ENCODE measurements around the gene DIS3. TPM values are rescaled to one million over a fixed set of nuclear protein-coding genes. Genes with fewer than 3 reads are reported as not detected.

Gene DIS3
- total and polyA plus RNA-seq, 10 of the 15 experiments (the other 5 are each of a cell fraction or from before 2014, with no cell fraction given) = 10.8 to 65.3 (median 39.2) TPM

DNA sequence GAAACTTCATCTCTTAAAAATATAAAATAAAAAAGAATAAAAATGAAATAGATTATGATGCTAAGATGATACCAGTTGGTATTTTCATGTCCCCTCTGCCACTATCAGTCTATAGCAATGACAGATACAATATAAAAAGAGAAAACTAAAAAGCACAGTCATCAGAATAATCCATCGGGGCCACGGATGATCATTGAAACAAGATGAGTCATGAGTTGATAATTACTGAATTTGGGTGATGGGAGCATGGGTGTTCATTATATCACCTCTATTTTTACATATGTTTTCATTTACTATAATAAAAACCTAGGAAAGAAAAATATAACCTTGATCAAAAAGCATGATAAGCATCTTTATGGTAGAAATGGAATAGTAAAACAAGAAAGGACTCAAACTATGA is 41.4 kb upstream of the DIS3 start:
- H4K20me1 ChIP-seq (ENCODE audit: control insufficient read depth, insufficient read depth) = no peaks in the 10 kb centered on the region
- no TSS peak for BruUV-seq (replicated peaks)
- no peak overlapping the region for H3K27ac ChIP-seq (ENCODE audit: control insufficient read depth, insufficient read depth)
- POLR2A ChIA-PET = no interaction called here
- no peak for ATAC-seq
- no peak for FAIRE-seq
- SMC1A ChIA-PET (ENCODE audit: uncharacterized antibody, unreplicated experiment) = no interaction called here
- H3K27me3 ChIP-seq (replicated peaks in 1 of 2; ENCODE audit: control insufficient read depth in 2 of 2, insufficient read depth in 2 of 2, low read length in 1 of 2) = no peaks in the 10 kb centered on the region
- H2AFZ ChIP-seq (ENCODE audit: control insufficient read depth, low read depth, low read length) = no peak overlapping the region
- H3K9ac ChIP-seq (ENCODE audit: control insufficient read depth, insufficient read depth, low read length) = no peak overlapping the region
- CTCF ChIA-PET = interaction anchor here (1.1 to 1.3 kb wide), 2 partner anchors 13 to 17 kb away, joined by 3 read pairs; no protein-coding TSS in a partner anchor
- no peak overlapping the region for H3K4me2 ChIP-seq (ENCODE audit: control insufficient read depth, insufficient read depth)
- intact Hi-C loops (cut with micrococcal nuclease; ENCODE audit: unreplicated experiment) (no loop called here), in situ Hi-C loops (cut with MboI) (loop anchor here (25.0 kb wide), 1 partner anchor 589 kb away; no protein-coding TSS in a partner anchor)
- H3K36me3 ChIP-seq (ENCODE audit: control insufficient read depth in 2 of 2, insufficient read depth in 2 of 2, low read length in 1 of 2) = peaks cover 0 to 5% of the 10 kb centered on the region in 2 experiments; a peak in 3 of 4 replicates
- RAD21 ChIA-PET (ENCODE audit: unreplicated experiment) = no interaction called here
- WGBS (ENCODE audit: insufficient coverage, insufficient replicate concordance, low lambda C conversion rate, missing lambda C conversion rate) = 100% methylated on average over 2 of the region's 2 CpGs
- no peaks in the 10 kb centered on the region for H3K9me3 ChIP-seq (replicated peaks; ENCODE audit: control insufficient read depth, insufficient read depth, low read length)
- H3K79me2 ChIP-seq (ENCODE audit: control insufficient read depth, insufficient read depth, low read length) = no peaks in the 10 kb centered on the region
- DNase-seq (ENCODE audit: low read depth, low spot score) = no peak
- no peak overlapping the region for H3K4me3 ChIP-seq
- no peaks in the 10 kb centered on the region for H3K4me1 ChIP-seq (ENCODE audit: control insufficient read depth, insufficient read depth, low read length)
- TF ChIP-seq CREM (IDR thresholded peaks at IDR 0.05; ENCODE audit: low read depth) = no peak
- no peak for TF ChIP-seq YBX1 (IDR thresholded peaks at IDR 0.05)
- TF ChIP-seq BHLHE40 (IDR thresholded peaks at IDR 0.05; ENCODE audit: borderline replicate concordance in 1 of 2, low read depth in 2 of 2, low read length in 1 of 2) = no peak
- TF ChIP-seq, protein P1, sequence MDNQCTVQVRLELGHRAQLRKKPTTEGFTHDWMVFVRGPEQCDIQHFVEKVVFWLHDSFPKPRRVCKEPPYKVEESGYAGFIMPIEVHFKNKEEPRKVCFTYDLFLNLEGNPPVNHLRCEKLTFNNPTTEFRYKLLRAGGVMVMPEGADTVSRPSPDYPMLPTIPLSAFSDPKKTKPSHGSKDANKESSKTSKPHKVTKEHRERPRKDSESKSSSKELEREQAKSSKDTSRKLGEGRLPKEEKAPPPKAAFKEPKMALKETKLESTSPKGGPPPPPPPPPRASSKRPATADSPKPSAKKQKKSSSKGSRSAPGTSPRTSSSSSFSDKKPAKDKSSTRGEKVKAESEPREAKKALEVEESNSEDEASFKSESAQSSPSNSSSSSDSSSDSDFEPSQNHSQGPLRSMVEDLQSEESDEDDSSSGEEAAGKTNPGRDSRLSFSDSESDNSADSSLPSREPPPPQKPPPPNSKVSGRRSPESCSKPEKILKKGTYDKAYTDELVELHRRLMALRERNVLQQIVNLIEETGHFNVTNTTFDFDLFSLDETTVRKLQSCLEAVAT (IDR thresholded peaks at IDR 0.05) = no peak
- no peak for TF ChIP-seq TCF3 (IDR thresholded peaks at IDR 0.05; ENCODE audit: borderline replicate concordance, insufficient read depth, low read depth, low read length)
- TF ChIP-seq HDAC2 (IDR thresholded peaks at IDR 0.05) = no peak
- no peak for TF ChIP-seq MEF2B (IDR thresholded peaks at IDR 0.05; ENCODE audit: partially characterized antibody, poor library complexity, severe bottlenecking)
- TF ChIP-seq GABPA (IDR thresholded peaks at IDR 0.05; ENCODE audit: low read depth) = no peak
- TF ChIP-seq, protein P2, sequence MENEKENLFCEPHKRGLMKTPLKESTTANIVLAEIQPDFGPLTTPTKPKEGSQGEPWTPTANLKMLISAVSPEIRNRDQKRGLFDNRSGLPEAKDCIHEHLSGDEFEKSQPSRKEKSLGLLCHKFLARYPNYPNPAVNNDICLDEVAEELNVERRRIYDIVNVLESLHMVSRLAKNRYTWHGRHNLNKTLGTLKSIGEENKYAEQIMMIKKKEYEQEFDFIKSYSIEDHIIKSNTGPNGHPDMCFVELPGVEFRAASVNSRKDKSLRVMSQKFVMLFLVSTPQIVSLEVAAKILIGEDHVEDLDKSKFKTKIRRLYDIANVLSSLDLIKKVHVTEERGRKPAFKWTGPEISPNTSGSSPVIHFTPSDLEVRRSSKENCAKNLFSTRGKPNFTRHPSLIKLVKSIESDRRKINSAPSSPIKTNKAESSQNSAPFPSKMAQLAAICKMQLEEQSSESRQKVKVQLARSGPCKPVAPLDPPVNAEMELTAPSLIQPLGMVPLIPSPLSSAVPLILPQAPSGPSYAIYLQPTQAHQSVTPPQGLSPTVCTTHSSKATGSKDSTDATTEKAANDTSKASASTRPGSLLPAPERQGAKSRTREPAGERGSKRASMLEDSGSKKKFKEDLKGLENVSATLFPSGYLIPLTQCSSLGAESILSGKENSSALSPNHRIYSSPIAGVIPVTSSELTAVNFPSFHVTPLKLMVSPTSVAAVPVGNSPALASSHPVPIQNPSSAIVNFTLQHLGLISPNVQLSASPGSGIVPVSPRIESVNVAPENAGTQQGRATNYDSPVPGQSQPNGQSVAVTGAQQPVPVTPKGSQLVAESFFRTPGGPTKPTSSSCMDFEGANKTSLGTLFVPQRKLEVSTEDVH (IDR thresholded peaks at IDR 0.05; ENCODE audit: low read depth, partially characterized antibody) = no peak
- TF ChIP-seq RAD21 (IDR thresholded peaks at IDR 0.05; ENCODE audit: insufficient read depth, low read depth, low read length) = no peak
- TF ChIP-seq, protein P3, sequence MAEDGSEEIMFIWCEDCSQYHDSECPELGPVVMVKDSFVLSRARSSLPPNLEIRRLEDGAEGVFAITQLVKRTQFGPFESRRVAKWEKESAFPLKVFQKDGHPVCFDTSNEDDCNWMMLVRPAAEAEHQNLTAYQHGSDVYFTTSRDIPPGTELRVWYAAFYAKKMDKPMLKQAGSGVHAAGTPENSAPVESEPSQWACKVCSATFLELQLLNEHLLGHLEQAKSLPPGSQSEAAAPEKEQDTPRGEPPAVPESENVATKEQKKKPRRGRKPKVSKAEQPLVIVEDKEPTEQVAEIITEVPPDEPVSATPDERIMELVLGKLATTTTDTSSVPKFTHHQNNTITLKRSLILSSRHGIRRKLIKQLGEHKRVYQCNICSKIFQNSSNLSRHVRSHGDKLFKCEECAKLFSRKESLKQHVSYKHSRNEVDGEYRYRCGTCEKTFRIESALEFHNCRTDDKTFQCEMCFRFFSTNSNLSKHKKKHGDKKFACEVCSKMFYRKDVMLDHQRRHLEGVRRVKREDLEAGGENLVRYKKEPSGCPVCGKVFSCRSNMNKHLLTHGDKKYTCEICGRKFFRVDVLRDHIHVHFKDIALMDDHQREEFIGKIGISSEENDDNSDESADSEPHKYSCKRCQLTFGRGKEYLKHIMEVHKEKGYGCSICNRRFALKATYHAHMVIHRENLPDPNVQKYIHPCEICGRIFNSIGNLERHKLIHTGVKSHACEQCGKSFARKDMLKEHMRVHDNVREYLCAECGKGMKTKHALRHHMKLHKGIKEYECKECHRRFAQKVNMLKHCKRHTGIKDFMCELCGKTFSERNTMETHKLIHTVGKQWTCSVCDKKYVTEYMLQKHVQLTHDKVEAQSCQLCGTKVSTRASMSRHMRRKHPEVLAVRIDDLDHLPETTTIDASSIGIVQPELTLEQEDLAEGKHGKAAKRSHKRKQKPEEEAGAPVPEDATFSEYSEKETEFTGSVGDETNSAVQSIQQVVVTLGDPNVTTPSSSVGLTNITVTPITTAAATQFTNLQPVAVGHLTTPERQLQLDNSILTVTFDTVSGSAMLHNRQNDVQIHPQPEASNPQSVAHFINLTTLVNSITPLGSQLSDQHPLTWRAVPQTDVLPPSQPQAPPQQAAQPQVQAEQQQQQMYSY (CRISPR knock-in tag; IDR thresholded peaks at IDR 0.05) = no peak
- TF ChIP-seq, protein P4, sequence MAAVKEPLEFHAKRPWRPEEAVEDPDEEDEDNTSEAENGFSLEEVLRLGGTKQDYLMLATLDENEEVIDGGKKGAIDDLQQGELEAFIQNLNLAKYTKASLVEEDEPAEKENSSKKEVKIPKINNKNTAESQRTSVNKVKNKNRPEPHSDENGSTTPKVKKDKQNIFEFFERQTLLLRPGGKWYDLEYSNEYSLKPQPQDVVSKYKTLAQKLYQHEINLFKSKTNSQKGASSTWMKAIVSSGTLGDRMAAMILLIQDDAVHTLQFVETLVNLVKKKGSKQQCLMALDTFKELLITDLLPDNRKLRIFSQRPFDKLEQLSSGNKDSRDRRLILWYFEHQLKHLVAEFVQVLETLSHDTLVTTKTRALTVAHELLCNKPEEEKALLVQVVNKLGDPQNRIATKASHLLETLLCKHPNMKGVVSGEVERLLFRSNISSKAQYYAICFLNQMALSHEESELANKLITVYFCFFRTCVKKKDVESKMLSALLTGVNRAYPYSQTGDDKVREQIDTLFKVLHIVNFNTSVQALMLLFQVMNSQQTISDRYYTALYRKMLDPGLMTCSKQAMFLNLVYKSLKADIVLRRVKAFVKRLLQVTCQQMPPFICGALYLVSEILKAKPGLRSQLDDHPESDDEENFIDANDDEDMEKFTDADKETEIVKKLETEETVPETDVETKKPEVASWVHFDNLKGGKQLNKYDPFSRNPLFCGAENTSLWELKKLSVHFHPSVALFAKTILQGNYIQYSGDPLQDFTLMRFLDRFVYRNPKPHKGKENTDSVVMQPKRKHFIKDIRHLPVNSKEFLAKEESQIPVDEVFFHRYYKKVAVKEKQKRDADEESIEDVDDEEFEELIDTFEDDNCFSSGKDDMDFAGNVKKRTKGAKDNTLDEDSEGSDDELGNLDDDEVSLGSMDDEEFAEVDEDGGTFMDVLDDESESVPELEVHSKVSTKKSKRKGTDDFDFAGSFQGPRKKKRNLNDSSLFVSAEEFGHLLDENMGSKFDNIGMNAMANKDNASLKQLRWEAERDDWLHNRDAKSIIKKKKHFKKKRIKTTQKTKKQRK (IDR thresholded peaks at IDR 0.05; ENCODE audit: low read depth, low read length) = no peak
- no peak for TF ChIP-seq RCOR1 (conservative IDR thresholded peaks at IDR 0.05; ENCODE audit: low read depth, low read length)
